ENCODE results near the gene RCAN3.

The RCAN3 gene

GRCh38 chr1:24502709-24503058, at the start of gene RCAN3:
Gene RCAN3 (plus strand): TSS chr1:24502836. CDS start chr1:24514373, 11,537 bp downstream.
- DNase-seq: peak; percentile 85

- DNase-seq: no peak
Observed at GRCh38 chr1:24452922-24453485, 49.6 kb upstream of the RCAN3 start.

GRCh38 chr1:24454673-24455072, 48.0 kb upstream of the RCAN3 start:
- no peak for DNase-seq

GRCh38 chr1:24455272-24455671, 47.4 kb upstream of the RCAN3 start:
- no peak for DNase-seq

GRCh38 chr1:24457866-24458265, 44.8 kb upstream of the RCAN3 start:
- no peak for DNase-seq

- no peak for DNase-seq
Observed at GRCh38 chr1:24459551-24460266, 42.9 kb upstream of the RCAN3 start.

- peak; percentile 36 for DNase-seq
Observed at GRCh38 chr1:24462128-24462527, 40.5 kb upstream of the RCAN3 start.

GRCh38 chr1:24463776-24464735, 38.6 kb upstream of the RCAN3 start:
- DNase-seq: no peak

- DNase-seq: no peak
Observed at GRCh38 chr1:24465099-24465498, 37.5 kb upstream of the RCAN3 start.

- DNase-seq: no peak
Observed at GRCh38 chr1:24465638-24466037, 37.0 kb upstream of the RCAN3 start.

- DNase-seq: no peak
Observed at GRCh38 chr1:24468685-24469316, 33.8 kb upstream of the RCAN3 start.

- no peak for DNase-seq
Observed at GRCh38 chr1:24470592-24470991, 32.0 kb upstream of the RCAN3 start.

- DNase-seq: no peak
Observed at GRCh38 chr1:24472527-24473251, 29.9 kb upstream of the RCAN3 start.

- no peak for DNase-seq
Observed at GRCh38 chr1:24474193-24474592, 28.4 kb upstream of the RCAN3 start.

- DNase-seq: no peak
Observed at GRCh38 chr1:24475700-24476099, 26.9 kb upstream of the RCAN3 start.

- DNase-seq: no peak
Observed at GRCh38 chr1:24476571-24476970, 26.1 kb upstream of the RCAN3 start.

- DNase-seq: no peak
Observed at GRCh38 chr1:24477309-24477708, 25.3 kb upstream of the RCAN3 start.

- no peak for DNase-seq
Observed at GRCh38 chr1:24481101-24481500, 21.5 kb upstream of the RCAN3 start.

GRCh38 chr1:24481843-24482610, 20.6 kb upstream of the RCAN3 start:
- DNase-seq: no peak

- DNase-seq: no peak
Observed at GRCh38 chr1:24483441-24483840, 19.2 kb upstream of the RCAN3 start.

- no peak for DNase-seq
Observed at GRCh38 chr1:24484199-24484598, 18.4 kb upstream of the RCAN3 start.

All from NCI-H226 (cell line).